ENCODE results near the gene MAD1L1. TPM values are rescaled to one million over a fixed set of nuclear protein-coding genes. Genes with fewer than 3 reads are reported as not detected.

The MAD1L1 gene
- total and polyA plus RNA-seq, 2 of the 13 experiments (the other 11 are each of a cell fraction or from before 2014, with no cell fraction given), result 17.4 to 64.7 TPM

DNA sequence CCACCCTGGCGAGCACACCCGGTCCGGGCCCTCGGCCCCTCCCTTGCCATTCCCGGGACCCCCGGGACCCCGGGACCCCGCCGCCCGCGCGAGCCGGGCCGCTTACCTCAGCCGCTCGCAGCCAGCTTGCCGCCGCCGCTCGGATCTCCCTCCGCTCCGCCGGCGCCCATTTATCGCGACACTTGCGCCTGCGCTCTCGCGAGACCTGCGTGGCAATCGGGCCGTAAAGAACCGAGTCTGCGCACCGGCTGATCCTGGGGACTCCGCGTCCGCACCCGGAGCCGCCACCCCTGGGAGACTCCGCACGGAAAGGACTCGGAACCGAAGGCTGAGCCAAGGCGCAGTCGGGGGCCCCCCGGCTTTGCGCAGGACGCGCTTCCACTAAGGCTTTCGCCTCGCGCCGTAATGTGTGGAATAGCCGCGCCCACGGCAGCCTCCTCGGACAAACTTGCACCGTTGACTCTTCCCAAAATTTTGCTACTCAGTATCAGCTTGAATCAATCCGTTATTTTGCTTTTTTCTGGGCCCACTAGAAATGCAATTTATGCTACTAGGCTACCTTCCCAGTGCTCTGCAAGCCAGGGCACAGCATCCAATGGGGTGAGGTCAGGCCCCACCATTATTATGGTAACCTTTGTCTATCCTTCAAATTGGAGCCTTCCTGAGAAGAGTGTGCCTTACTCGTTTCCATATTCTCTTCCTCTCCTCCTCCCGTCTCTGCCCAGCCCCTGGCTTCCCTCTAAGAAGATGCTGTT is at the start of gene MAD1L1 (continued):
- TF ChIP-seq ZNF816 (CRISPR knock-in tag; IDR thresholded peaks at IDR 0.05; ENCODE audit: borderline replicate concordance) (no peak), TGIF2 (CRISPR knock-in tag; IDR thresholded peaks at IDR 0.05) (no peak), ZNF431 (CRISPR knock-in tag; IDR thresholded peaks at IDR 0.05; ENCODE audit: borderline replicate concordance, low read depth) (no peak), ZNF235 (CRISPR knock-in tag; IDR thresholded peaks at IDR 0.05; ENCODE audit: borderline replicate concordance) (peak; percentile 87; the same call in 1 of the 2 replicates), NR2F6 (IDR thresholded peaks at IDR 0.05) (no peak), NR2F6 (CRISPR knock-in tag; IDR thresholded peaks at IDR 0.05) (0 out of 2 replicates have a peak, but pooled peaks have one; percentile 21), ARNT2 (CRISPR knock-in tag; IDR thresholded peaks at IDR 0.05; ENCODE audit: low read depth) (peak; percentile 94; the same call in 1 of the 2 replicates), CHCHD3 (CRISPR knock-in tag; IDR thresholded peaks at IDR 0.05) (no peak), NPAS2 (CRISPR knock-in tag; IDR thresholded peaks at IDR 0.05; ENCODE audit: borderline replicate concordance) (no peak), MYPOP (CRISPR knock-in tag; IDR thresholded peaks at IDR 0.05) (peak; percentile 81), FOXM1 (CRISPR knock-in tag; IDR thresholded peaks at IDR 0.05) (no peak), ZNF224 (CRISPR knock-in tag; IDR thresholded peaks at IDR 0.05) (0 out of 2 replicates have a peak, but pooled peaks have one; percentile 45), ZNF878 (CRISPR knock-in tag; IDR thresholded peaks at IDR 0.05) (no peak), YEATS2 (CRISPR knock-in tag; IDR thresholded peaks at IDR 0.05; ENCODE audit: borderline replicate concordance) (peak; percentile 92)
- TF ChIP-seq, protein P1, sequence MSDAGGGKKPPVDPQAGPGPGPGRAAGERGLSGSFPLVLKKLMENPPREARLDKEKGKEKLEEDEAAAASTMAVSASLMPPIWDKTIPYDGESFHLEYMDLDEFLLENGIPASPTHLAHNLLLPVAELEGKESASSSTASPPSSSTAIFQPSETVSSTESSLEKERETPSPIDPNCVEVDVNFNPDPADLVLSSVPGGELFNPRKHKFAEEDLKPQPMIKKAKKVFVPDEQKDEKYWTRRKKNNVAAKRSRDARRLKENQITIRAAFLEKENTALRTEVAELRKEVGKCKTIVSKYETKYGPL (CRISPR knock-in tag; IDR thresholded peaks at IDR 0.05), result peak; percentile 57; the same call in 1 of the 2 replicates
- TF ChIP-seq, protein P2, sequence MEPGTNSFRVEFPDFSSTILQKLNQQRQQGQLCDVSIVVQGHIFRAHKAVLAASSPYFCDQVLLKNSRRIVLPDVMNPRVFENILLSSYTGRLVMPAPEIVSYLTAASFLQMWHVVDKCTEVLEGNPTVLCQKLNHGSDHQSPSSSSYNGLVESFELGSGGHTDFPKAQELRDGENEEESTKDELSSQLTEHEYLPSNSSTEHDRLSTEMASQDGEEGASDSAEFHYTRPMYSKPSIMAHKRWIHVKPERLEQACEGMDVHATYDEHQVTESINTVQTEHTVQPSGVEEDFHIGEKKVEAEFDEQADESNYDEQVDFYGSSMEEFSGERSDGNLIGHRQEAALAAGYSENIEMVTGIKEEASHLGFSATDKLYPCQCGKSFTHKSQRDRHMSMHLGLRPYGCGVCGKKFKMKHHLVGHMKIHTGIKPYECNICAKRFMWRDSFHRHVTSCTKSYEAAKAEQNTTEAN (CRISPR knock-in tag; conservative IDR thresholded peaks at IDR 0.05), result 0 out of 2 replicates have a peak, but pooled peaks have one; percentile 60
- TF ChIP-seq, protein P3, sequence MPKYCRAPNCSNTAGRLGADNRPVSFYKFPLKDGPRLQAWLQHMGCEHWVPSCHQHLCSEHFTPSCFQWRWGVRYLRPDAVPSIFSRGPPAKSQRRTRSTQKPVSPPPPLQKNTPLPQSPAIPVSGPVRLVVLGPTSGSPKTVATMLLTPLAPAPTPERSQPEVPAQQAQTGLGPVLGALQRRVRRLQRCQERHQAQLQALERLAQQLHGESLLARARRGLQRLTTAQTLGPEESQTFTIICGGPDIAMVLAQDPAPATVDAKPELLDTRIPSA (CRISPR knock-in tag; IDR thresholded peaks at IDR 0.05; ENCODE audit: borderline replicate concordance), result no peak; the same call in 1 of the 2 replicates

Measured in HepG2 (cell line).